IPS-18a (cell line): ENCODE data around the gene TXNRD2.
"Not testable (repeated sequence)": the region's sequence is repeated elsewhere in the genome, so short reads cannot be mapped to it uniquely, and the experiment has no call there.

Experiments used
- H3K27ac ChIP-seq: one replicate; pipeline ENCODE4 v1.5.1; 2013; ENCODE audit warnings: low read length
- H3K27me3 ChIP-seq: one replicate; pipeline ENCODE4 v1.6.1; 2013; ENCODE audit warnings: mild to moderate bottlenecking, low read length; ENCODE audit not compliant: control insufficient read depth, insufficient read depth
- H3K36me3 ChIP-seq: one replicate; pipeline ENCODE4 v1.6.1; 2013; ENCODE audit warnings: low read depth, low read length; ENCODE audit not compliant: control insufficient read depth
- H3K4me1 ChIP-seq: one replicate; pipeline ENCODE4 v1.6.1; 2013; ENCODE audit warnings: low read depth, low read length; ENCODE audit not compliant: control insufficient read depth
- H3K4me3 ChIP-seq: one replicate; pipeline ENCODE4 v1.5.1; 2013; ENCODE audit warnings: low read length
- H3K9ac ChIP-seq: one replicate; pipeline ENCODE4 v1.6.1; 2013; ENCODE audit warnings: mild to moderate bottlenecking, low read length, moderate library complexity
- H3K9me3 ChIP-seq: one replicate; pipeline ENCODE4 v1.6.1; 2013; ENCODE audit warnings: low read depth, low read length; ENCODE audit not compliant: control insufficient read depth

Gene TXNRD2

DNA sequence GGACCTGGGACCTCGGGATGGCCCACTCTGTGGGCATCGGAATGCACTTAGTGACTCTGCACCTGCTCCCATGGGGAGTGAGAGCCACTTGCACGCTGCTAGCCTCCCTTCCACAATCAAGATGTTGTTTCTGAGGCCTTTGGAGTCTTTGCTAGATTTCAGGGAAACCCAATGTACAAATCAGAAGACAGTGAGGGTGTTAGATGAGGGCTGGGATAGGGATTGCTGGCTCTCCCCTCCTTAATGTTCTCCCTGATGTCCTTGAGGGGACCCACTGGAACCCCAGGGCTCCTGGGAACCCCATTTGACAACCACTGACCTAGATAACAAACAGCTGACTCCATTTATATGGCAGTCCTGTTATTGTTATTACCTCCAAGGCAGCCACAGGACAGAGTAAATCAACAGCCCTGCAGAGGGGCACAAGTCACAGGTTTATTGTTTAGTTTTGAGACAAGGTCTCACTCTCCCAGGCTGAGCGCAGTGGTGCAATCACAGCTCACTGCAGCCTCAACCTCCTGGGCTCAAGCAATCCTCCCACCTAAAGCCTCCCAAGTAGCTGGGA is 31.4 kb downstream of the TXNRD2 start:
- no peak overlapping the region for H3K9ac ChIP-seq
- no peaks in the 10 kb centered on the region for H3K4me1 ChIP-seq
- no peaks in the 10 kb centered on the region for H3K27me3 ChIP-seq
- no peaks in the 10 kb centered on the region for H3K9me3 ChIP-seq
- no peak overlapping the region for H3K4me3 ChIP-seq
- peaks cover 7% of the 10 kb centered on the region for H3K36me3 ChIP-seq
- H3K27ac ChIP-seq: no peak overlapping the region

DNA sequence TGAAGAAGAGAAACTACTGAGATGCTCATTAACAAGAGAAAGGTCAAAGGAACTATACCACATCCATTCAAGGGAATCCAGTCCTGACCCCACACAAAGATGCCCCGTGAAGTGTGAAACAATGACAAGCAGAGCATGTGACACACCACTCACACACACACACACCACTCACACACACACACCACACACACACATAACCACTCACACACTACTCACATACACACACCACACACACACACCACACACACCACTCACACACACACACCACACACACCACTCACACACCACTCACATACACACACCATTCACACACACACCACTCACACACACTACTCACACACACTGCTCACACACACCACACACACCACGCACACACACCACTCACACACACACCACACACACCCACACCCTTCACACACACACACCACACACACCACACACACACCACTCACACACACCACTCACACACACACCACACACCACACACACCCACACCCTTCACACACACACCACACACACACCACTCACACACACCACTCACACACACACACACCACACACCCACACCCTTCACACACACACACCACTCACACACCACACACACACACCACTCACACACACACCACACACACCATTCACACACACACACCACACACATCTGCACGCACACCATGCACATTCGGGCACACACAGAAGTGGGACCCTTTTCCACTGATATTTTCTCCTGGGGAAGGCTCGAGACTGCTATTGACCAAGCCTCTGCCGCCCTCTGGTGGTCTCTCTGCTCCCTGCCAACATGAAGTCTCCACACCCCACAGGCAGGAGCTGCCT is 32.1 kb downstream of the TXNRD2 start:
- H3K9ac ChIP-seq: no peak overlapping the region
- H3K27ac ChIP-seq: no peak overlapping the region
- peaks cover 7% of the 10 kb centered on the region for H3K36me3 ChIP-seq
- no peak overlapping the region for H3K4me3 ChIP-seq
- H3K4me1 ChIP-seq: no peaks in the 10 kb centered on the region
- no peaks in the 10 kb centered on the region for H3K9me3 ChIP-seq
- H3K27me3 ChIP-seq: no peaks in the 10 kb centered on the region

DNA sequence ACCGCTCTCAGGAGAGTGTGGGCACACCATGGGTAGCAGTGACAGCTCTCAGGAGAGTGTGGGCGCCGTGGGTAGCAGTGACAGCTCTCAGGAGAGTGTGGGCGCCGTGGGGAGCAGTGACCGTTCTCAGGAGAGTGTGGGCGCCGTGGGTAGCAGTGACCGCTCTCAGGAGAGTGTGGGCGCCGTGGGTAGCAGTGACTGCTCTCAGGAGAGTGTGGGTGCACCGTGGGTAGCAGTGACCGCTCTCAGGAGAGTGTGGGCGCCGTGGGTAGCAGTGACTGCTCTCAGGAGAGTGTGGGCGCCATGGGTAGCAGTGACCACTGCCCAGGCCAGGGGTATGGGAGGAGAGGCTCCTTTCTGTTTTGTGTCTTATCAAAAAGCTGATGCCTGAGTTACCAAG is 33.7 kb downstream of the TXNRD2 start:
- H3K9ac ChIP-seq, H3K9me3 ChIP-seq, H3K36me3 ChIP-seq, H3K4me3 ChIP-seq, H3K27ac ChIP-seq, H3K27me3 ChIP-seq: not testable (repeated sequence)
- peaks cover 10% of the 10 kb centered on the region for H3K4me1 ChIP-seq

DNA sequence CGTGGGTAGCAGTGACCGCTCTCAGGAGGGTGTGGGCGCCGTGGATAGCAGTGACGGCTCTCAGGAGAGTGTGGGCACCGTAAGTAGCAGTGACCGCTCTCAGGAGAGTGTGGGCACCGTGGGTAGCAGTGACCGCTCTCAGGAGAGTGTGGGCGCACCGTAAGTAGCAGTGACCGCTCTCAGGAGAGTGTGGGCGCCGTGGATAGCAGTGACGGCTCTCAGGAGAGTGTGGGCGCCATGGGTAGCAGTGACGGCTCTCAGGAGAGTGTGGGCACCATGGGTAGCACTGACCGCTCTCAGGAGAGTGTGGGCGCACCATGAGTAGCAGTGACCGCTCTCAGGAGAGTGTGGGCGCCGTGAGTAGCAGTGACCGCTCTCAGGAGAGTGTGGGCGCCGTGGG is 34.8 kb downstream of the TXNRD2 start:
- peaks cover 15% of the 10 kb centered on the region for H3K4me1 ChIP-seq
- H3K9me3 ChIP-seq, H3K27me3 ChIP-seq, H3K36me3 ChIP-seq, H3K27ac ChIP-seq, H3K9ac ChIP-seq, H3K4me3 ChIP-seq: not testable (repeated sequence)

DNA sequence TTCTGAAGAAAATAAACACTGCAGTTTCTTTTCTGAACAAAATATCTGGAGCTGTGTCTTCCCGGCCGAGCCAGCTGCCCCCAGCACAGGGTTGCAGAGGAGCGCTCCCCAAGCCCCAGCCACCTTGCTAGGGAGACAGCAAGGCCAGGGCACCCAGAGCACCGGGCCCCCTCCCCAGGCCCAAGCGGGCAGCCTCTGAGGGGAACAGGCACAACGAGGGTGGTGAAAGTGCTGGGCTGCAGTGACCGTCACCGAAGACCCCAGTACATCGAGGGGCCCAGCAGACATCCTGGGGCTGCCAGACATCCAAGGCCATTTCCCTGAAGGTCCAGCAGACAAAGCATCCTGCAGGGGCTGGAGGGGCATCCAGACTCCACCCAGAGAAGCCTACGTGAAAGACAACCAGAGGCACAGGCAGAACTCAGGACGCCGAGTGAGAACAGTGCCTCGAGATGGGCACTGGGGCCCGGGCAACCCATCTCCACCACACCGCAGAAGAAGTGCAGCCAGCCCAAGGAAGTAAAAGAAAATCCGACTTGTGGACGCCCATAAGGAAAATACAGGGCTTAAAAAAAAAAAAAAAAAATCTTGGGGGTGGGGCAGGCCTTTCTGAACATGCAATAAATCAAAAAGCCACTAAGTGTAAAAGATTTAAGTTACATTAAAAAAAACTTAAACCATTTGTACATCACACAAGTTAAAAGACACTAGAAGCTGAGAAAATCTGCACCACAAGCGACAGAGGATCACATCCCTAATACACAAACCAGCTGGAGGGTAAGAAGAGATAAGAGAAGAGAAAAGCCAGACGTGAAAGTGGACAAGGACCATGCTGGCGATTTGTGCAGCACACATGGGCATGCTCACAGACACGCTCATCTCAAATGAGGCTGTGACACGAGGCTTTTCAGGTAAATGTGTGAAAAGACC is 36.0 kb downstream of the TXNRD2 start:
- H3K27ac ChIP-seq: no peak overlapping the region
- H3K9ac ChIP-seq: no peak overlapping the region
- H3K4me1 ChIP-seq: peaks cover 15% of the 10 kb centered on the region
- H3K36me3 ChIP-seq: no peaks in the 10 kb centered on the region
- H3K4me3 ChIP-seq: no peak overlapping the region
- H3K9me3 ChIP-seq: no peaks in the 10 kb centered on the region
- no peaks in the 10 kb centered on the region for H3K27me3 ChIP-seq

DNA sequence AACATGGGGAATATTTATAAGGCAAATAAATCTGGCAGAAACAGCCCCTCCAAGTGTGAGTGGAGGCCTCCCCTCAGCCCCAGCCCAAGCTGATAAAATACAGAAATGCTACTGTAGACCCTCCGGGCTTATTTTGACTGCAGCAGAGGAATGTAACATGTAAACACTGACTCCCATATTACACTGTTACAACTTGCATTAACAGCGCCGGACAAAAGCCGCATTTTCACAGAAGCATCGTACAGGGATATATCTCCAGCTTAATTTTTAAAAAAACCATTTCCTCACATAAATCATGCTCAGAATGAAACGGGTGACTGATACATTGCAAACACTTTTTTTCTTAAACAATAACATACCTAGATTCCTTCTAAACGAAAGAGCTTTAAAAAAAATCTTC is 36.7 kb downstream of the TXNRD2 start:
- Histone ChIP-seq H3K27ac (no peak overlapping the region), H3K4me1 (peaks cover 15% of the 10 kb centered on the region), H3K4me3 (no peak overlapping the region)

DNA sequence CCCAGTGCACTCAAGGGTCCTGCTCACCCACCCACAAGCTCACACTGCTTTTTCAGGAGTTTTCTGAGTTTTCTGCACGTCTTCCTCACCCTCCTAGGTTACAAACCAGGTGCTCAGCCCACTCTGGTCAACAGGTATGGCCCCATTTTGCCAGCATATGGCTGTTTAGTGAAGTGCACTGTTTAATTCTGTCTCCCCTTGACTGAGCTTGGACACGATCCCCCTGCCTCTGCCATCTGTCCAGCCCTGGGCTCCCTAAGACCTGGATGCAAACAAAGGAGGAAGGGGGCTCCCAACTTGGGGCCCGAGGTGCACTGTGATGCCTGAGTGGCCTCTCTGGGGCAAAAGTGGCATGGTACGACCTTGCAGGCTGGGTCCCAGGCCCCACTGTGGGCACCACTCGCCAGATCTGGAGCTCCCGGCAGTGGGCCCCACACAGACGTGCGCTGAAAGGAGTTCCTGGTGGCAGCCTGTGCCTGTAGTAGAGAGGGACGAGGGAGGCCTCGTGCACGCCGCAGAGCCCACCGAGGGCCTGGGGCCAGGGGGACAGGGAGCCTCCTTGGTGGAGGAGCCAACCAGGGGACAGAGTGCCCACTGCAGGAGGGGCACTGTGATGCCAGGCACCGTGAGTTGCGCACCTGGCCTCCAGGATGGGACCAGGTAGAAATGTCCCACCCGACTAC is 37.3 kb downstream of the TXNRD2 start:
- no peak overlapping the region for H3K9ac ChIP-seq
- no peaks in the 10 kb centered on the region for H3K9me3 ChIP-seq
- no peak overlapping the region for H3K4me3 ChIP-seq
- no peaks in the 10 kb centered on the region for H3K36me3 ChIP-seq
- no peaks in the 10 kb centered on the region for H3K27me3 ChIP-seq
- H3K27ac ChIP-seq: no peak overlapping the region
- H3K4me1 ChIP-seq: peaks cover 15% of the 10 kb centered on the region

More for the DNA sequence above, 36.7 kb downstream of the TXNRD2 start:
- no peaks in the 10 kb centered on the region for H3K27me3 ChIP-seq
- no peaks in the 10 kb centered on the region for H3K9me3 ChIP-seq
- no peak overlapping the region for H3K9ac ChIP-seq
- no peaks in the 10 kb centered on the region for H3K36me3 ChIP-seq

DNA sequence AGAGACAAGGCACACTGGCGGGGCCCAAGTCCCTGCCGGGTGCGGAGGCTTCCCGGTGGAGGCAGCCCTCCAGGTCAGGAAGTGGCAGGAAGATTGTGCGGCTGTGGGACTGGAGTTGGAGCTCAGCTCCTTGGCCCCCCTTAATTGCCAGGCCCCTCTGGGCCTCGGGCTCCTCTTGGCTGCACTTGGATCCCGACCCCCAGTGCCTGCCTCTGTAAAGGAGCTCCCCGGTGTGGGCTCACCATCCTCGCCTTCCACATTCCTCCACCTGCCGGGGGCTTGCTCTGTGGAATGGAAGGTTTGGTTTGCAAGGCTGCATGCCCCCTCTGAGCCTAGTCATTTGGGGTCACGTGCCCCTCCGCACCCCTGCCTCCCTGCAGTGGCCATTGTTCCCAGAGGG is 38.1 kb downstream of the TXNRD2 start:
- Histone ChIP-seq H3K9ac (no peak overlapping the region), H3K27ac (no peak overlapping the region), H3K27me3 (no peaks in the 10 kb centered on the region)

DNA sequence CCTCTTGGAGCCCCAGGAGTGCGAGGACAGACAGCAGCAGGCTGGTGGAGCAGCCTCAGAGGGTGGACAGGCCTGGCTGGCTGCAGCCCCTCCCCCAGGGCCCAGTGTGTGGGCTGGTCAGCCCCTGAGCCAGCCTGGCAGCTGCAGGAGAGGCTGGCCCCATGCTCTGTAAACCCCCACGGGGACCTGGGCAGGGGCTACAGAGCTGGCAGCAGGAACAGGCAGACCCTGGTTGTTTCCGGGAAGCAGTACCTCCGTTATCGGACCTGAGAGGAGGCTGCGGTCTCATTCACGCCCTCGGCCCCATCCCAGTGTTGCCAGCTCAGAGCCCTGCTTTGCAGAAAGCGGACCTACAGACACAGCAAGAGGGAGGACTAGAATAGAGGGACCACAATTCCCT is 38.6 kb downstream of the TXNRD2 start:
- no peak overlapping the region for H3K9ac ChIP-seq
- H3K4me3 ChIP-seq: no peak overlapping the region
- no peaks in the 10 kb centered on the region for H3K36me3 ChIP-seq
- no peak overlapping the region for H3K27ac ChIP-seq
- H3K4me1 ChIP-seq: peaks cover 15% of the 10 kb centered on the region
- H3K9me3 ChIP-seq: no peaks in the 10 kb centered on the region
- H3K27me3 ChIP-seq: no peaks in the 10 kb centered on the region

More for the DNA sequence above, 38.1 kb downstream of the TXNRD2 start:
- Histone ChIP-seq H3K9me3 (no peaks in the 10 kb centered on the region), H3K36me3 (no peaks in the 10 kb centered on the region), H3K4me1 (peaks cover 15% of the 10 kb centered on the region), H3K4me3 (no peak overlapping the region)

DNA sequence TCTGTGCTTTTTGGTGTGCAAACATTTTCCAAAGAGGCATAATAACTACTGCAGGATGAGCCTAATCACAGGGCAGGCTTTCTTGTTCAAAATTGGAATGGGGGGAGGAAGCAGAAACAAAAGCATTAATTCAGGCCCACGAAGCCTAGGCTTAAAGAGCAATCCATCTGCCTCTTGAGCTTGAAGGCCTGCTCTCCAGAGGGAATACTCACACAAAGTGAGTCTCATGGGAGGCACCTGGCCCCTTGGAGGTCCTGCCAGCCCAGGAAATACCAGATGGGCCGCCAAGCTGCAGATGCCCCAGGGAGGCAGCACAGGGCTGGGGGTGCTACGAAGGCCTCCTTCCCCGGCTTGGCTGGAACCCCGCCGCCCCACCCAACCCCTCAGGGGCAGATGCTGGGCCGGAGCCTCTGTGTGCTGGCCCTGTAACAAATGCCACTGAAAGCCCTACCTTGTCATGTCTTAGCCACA is 39.3 kb downstream of the TXNRD2 start:
- peaks cover 15% of the 10 kb centered on the region for H3K4me1 ChIP-seq
- no peak overlapping the region for H3K27ac ChIP-seq
- H3K36me3 ChIP-seq: no peaks in the 10 kb centered on the region
- H3K9ac ChIP-seq: no peak overlapping the region
- H3K4me3 ChIP-seq: no peak overlapping the region
- no peaks in the 10 kb centered on the region for H3K9me3 ChIP-seq
- H3K27me3 ChIP-seq: no peaks in the 10 kb centered on the region
